Astrocyte (in vitro differentiated cells and primary cell): ENCODE measurements around the gene FHOD1. TPM values are rescaled to one million over a fixed set of nuclear protein-coding genes. Genes with fewer than 3 reads are reported as not detected.

ENCODE experiments used
- DNase-seq: peaks from one replicate; pipeline ENCODE4 v3.0.0-alpha.2; 2010; ENCODE audit warnings: low read depth
- FAIRE-seq: peaks from 2 replicates; lab custom pipeline; 2011; peaks lifted over from hg19 to GRCh38; lab: Jason Lieb, UNC
- H2AFZ ChIP-seq: 2 replicates; pipeline ENCODE4 v1.6.0; 2012; ENCODE audit warnings: low read depth, low read length, inconsistent platforms
- H3K27ac ChIP-seq: 2 replicates; pipeline ENCODE4 v1.5.1; 2011; ENCODE audit warnings: low read depth, low read length, inconsistent platforms
- H3K27me3 ChIP-seq: 2 replicates; pipeline ENCODE4 v1.6.0; 2011; ENCODE audit warnings: low read length, inconsistent platforms; ENCODE audit not compliant: insufficient read depth
- H3K36me3 ChIP-seq: 2 replicates; pipeline ENCODE4 v1.5.1; 2011; ENCODE audit warnings: low read length, inconsistent platforms; ENCODE audit not compliant: insufficient read depth
- H3K4me1 ChIP-seq: 2 replicates; pipeline ENCODE4 v1.5.1; 2011; ENCODE audit warnings: low read length, inconsistent platforms; ENCODE audit not compliant: insufficient read depth
- H3K4me2 ChIP-seq: 2 replicates; pipeline ENCODE4 v1.6.0; 2012; ENCODE audit warnings: low read length, inconsistent platforms
- H3K4me3 ChIP-seq: 2 replicates; pipeline ENCODE4 v1.5.1; 2011; ENCODE audit warnings: low read depth, mild to moderate bottlenecking, low read length, inconsistent platforms; ENCODE audit not compliant: insufficient read depth
- H3K79me2 ChIP-seq: 2 replicates; pipeline ENCODE4 v1.6.0; 2012; ENCODE audit warnings: mild to moderate bottlenecking, low read length, inconsistent platforms; ENCODE audit not compliant: insufficient read depth
- H3K9ac ChIP-seq: 2 replicates; pipeline ENCODE4 v1.6.0; 2012; ENCODE audit warnings: mild to moderate bottlenecking, low read length, inconsistent platforms
- H3K9me3 ChIP-seq: 2 replicates; pipeline ENCODE4 v1.5.1; 2012; ENCODE audit warnings: low read depth, mild to moderate bottlenecking, low read length, inconsistent platforms; ENCODE audit not compliant: insufficient read depth
- H4K20me1 ChIP-seq: 2 replicates; pipeline ENCODE4 v1.6.0; 2012; ENCODE audit warnings: low read length, inconsistent platforms; ENCODE audit not compliant: insufficient read depth
- H3K27ac Mint-ChIP-seq: one replicate; pipeline ENCODE4 v1.8.0; 2021; ENCODE audit warnings: mild to moderate bottlenecking, mixed read lengths; ENCODE audit not compliant: unreplicated experiment
- H3K27me3 Mint-ChIP-seq: one replicate; pipeline ENCODE4 v1.8.0; 2021; ENCODE audit warnings: low read depth, mixed read lengths; ENCODE audit not compliant: unreplicated experiment
- H3K36me3 Mint-ChIP-seq: one replicate; pipeline ENCODE4 v1.8.0; 2021; ENCODE audit warnings: low read depth, mixed read lengths; ENCODE audit not compliant: unreplicated experiment
- H3K4me1 Mint-ChIP-seq: one replicate; pipeline ENCODE4 v1.8.0; 2021; ENCODE audit warnings: low read depth, mixed read lengths; ENCODE audit not compliant: unreplicated experiment
- H3K4me3 Mint-ChIP-seq: one replicate; pipeline ENCODE4 v1.8.0; 2021; ENCODE audit warnings: mild to moderate bottlenecking, moderate library complexity, mixed read lengths; ENCODE audit not compliant: unreplicated experiment
- H3K9me3 Mint-ChIP-seq: one replicate; pipeline ENCODE4 v1.8.0; 2021; ENCODE audit warnings: mild to moderate bottlenecking, mixed read lengths; ENCODE audit not compliant: unreplicated experiment
- EZH2 ChIP-seq: IDR thresholded peaks from 2 replicates; pipeline ENCODE4 v1.6.1; 2012; ENCODE audit warnings: mild to moderate bottlenecking, low read length, inconsistent platforms; ENCODE audit not compliant: insufficient read depth
- total RNA-seq: library from RNA; stranded (reverse); gene quantifications from 2 replicates; pipeline ENCODE4 v1.2.1, GENCODE V29; 2021
- TF ChIP-seq, protein P1 (sequence below): IDR thresholded peaks from 2 replicates; pipeline ENCODE4 v1.5.1; 2011; ENCODE audit warnings: low read depth, mild to moderate bottlenecking, inconsistent platforms, low read length, moderate library complexity; ENCODE audit not compliant: insufficient read depth

Gene FHOD1
- total RNA-seq, 1 donor from 2014 or later = 38.1 TPM

DNA sequence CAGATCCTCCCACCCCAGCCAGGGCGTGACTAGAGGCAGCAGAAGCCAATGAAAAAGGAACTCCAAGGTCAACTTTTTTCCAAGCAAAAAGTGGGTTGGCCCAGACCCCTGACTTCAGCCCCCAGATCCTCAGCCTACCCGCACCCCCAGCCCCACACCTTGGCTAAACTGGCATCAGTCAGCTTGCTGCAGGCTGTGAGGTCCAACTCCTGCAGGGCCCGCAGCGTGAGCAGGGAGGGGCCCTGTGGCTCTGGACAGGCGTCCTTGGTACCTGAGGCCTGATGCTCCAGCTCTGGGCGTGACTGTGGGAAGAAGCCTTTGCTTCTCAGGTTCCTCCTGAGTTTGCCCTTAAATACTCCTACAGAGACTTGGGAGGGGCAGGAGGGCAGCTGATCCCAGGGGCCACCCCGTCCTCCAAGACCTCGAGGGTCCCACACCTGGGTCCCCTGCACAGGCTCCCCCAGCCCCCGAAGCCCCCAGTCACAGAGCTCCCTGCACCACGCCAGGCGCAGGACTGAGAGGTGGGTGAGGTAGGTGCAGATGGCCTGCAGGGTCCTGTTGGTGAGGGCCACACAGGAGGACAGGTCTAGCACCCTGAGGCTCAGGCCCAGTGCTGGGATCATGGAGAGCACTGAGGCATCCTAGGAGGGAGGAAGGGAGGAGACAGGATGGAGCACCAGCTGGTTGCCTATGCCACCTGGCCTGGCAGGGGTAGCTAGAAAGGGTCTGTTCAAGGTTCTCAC, 39.0 kb downstream of the FHOD1 start:
- H3K27me3 ChIP-seq = no peaks in the 10 kb centered on the region
- H3K4me3 ChIP-seq = no peak overlapping the region
- H3K9me3 Mint-ChIP-seq = no peaks in the 10 kb centered on the region
- no peaks in the 10 kb centered on the region for H4K20me1 ChIP-seq
- no peak overlapping the region for H3K27ac ChIP-seq
- H3K9me3 ChIP-seq = no peaks in the 10 kb centered on the region
- H3K4me1 ChIP-seq = peaks cover 12% of the 10 kb centered on the region
- DNase-seq (no peak), FAIRE-seq (no peak)
- no peak overlapping the region for H3K4me3 Mint-ChIP-seq
- no peak for TF ChIP-seq EZH2
- TF ChIP-seq, protein P1, sequence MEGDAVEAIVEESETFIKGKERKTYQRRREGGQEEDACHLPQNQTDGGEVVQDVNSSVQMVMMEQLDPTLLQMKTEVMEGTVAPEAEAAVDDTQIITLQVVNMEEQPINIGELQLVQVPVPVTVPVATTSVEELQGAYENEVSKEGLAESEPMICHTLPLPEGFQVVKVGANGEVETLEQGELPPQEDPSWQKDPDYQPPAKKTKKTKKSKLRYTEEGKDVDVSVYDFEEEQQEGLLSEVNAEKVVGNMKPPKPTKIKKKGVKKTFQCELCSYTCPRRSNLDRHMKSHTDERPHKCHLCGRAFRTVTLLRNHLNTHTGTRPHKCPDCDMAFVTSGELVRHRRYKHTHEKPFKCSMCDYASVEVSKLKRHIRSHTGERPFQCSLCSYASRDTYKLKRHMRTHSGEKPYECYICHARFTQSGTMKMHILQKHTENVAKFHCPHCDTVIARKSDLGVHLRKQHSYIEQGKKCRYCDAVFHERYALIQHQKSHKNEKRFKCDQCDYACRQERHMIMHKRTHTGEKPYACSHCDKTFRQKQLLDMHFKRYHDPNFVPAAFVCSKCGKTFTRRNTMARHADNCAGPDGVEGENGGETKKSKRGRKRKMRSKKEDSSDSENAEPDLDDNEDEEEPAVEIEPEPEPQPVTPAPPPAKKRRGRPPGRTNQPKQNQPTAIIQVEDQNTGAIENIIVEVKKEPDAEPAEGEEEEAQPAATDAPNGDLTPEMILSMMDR = no peak
- H3K27ac Mint-ChIP-seq = no peak overlapping the region
- no peaks in the 10 kb centered on the region for H3K79me2 ChIP-seq
- H3K4me2 ChIP-seq = no peak overlapping the region
- no peaks in the 10 kb centered on the region for H3K36me3 ChIP-seq
- peaks cover 2% of the 10 kb centered on the region for H3K4me1 Mint-ChIP-seq
- no peak overlapping the region for H3K9ac ChIP-seq
- peaks cover 6% of the 10 kb centered on the region for H3K27me3 Mint-ChIP-seq
- peaks cover 8% of the 10 kb centered on the region for H3K36me3 Mint-ChIP-seq
- no peak overlapping the region for H2AFZ ChIP-seq

DNA sequence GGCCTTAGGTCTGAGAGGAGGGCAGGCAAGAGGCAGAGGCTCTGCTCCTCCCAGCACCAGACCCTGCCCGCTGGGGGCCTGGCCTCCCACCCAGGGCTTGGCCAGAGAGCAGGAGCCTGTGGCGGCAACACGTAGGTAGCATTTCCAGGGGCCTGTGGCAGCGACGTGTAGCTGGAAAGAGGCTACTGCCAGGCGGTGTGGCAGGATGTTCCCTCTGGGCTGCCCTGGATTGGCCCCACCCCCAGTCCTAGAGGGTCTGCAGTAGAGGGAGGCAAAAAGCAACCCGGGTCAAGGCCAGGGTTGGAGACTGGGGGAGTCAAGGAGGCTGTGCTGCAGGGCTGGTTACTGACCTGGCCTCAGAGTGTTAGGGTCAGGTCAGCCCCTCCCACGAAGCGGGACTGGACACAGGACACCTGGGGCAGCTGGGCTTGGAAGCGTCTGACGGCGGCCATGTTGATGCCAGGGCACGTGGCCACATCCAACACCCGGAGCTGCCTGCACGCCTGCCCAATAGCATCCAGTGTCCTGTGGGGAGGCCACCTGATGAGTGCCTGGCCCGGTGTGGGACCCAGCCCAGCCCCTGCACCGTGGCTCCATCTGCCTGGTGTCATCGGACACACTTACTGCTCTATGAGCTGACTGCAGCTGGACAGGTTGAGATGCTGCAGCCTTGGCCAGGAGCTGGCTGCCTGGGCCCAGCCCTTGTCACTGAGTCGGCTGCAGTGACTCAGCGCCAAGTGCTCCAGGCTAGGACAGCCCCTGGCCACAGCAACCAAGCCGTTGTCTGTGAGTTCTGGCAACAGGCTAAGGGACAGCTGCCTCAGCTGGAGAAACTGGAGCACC, 39.8 kb downstream of the FHOD1 start:
- FAIRE-seq (no peak), DNase-seq (no peak)
- TF ChIP-seq EZH2 = no peak
- TF ChIP-seq, protein P1 = no peak
- Histone ChIP-seq H3K9ac (no peak overlapping the region), H3K4me1 (peaks cover 12% of the 10 kb centered on the region), H3K4me3 (no peak overlapping the region), H2AFZ (no peak overlapping the region), H4K20me1 (no peaks in the 10 kb centered on the region), H3K27ac (no peak overlapping the region), H3K4me2 (no peak overlapping the region), H3K9me3 (no peaks in the 10 kb centered on the region), H3K27me3 (no peaks in the 10 kb centered on the region), H3K36me3 (no peaks in the 10 kb centered on the region), H3K79me2 (no peaks in the 10 kb centered on the region)
- Mint-ChIP-seq H3K4me3 (no peak overlapping the region), H3K27me3 (peaks cover 6% of the 10 kb centered on the region), H3K4me1 (peaks cover 2% of the 10 kb centered on the region), H3K36me3 (peaks cover 3% of the 10 kb centered on the region), H3K27ac (no peak overlapping the region), H3K9me3 (no peaks in the 10 kb centered on the region)
